Keratinocyte (primary cell): ENCODE measurements around the gene NBPF11. TPM values are rescaled to one million over a fixed set of nuclear protein-coding genes. Genes with fewer than 3 reads are reported as not detected.
"Not testable (repeated sequence)": the region's sequence is repeated elsewhere in the genome, so short reads cannot be mapped to it uniquely, and the experiment has no call there.

Source experiments
- DNase-seq: peaks from one replicate; pipeline ENCODE4 v3.0.0-alpha.2; 2011; ENCODE audit warnings: low read depth, missing footprints, low spot score
- FAIRE-seq: peaks from 2 replicates; lab custom pipeline; 2011; peaks lifted over from hg19 to GRCh38; lab: Jason Lieb, UNC
- H2AFZ ChIP-seq: 2 replicates; pipeline ENCODE4 v1.6.0; 2012; ENCODE audit warnings: low read length, control low read depth, inconsistent platforms; ENCODE audit not compliant: control insufficient read depth
- H3K27ac ChIP-seq: 2 replicates; pipeline ENCODE4 v1.5.1; 2011; ENCODE audit warnings: low read length; ENCODE audit not compliant: control insufficient read depth, insufficient read depth
- H3K27me3 ChIP-seq: 3 replicates; pipeline ENCODE4 v1.6.0; 2011; ENCODE audit warnings: low read length; ENCODE audit not compliant: control insufficient read depth, insufficient read depth; ENCODE audit errors: extremely low read depth
- H3K36me3 ChIP-seq, 2 experiments: 2 replicates in 1 of 2; 3 replicates in 1 of 2; pipeline ENCODE4 v1.5.1; 2011; ENCODE audit warnings: low read length in 2 of 2, mild to moderate bottlenecking in 1 of 2; ENCODE audit not compliant: control insufficient read depth in 2 of 2, insufficient read depth in 2 of 2; ENCODE audit errors: extremely low read depth in 1 of 2
- H3K4me1 ChIP-seq: 3 replicates; pipeline ENCODE4 v1.5.1; 2011; ENCODE audit warnings: low read length; ENCODE audit not compliant: control insufficient read depth, insufficient read depth; ENCODE audit errors: extremely low read depth
- H3K4me2 ChIP-seq: 3 replicates; pipeline ENCODE4 v1.6.0; 2011; ENCODE audit warnings: low read depth, low read length; ENCODE audit not compliant: control insufficient read depth, insufficient read depth; ENCODE audit errors: extremely low read depth
- H3K4me3 ChIP-seq, 3 experiments: fragments of 200-600 bp in 1 of 3; sonication (generic) in 1 of 3; 2 replicates in 2 of 3; 3 replicates in 1 of 3; pipeline ENCODE4 v1.5.1; 2011 to 2016; ENCODE audit warnings: low read length in 3 of 3, mild to moderate bottlenecking in 3 of 3, control low read depth in 2 of 3, inconsistent platforms in 1 of 3, low read depth in 1 of 3, mixed read lengths in 1 of 3, mixed run types in 1 of 3, moderate library complexity in 1 of 3; ENCODE audit not compliant: control insufficient read depth in 2 of 3, insufficient read depth in 2 of 3; ENCODE audit errors: extremely low read depth in 1 of 3
- H3K79me2 ChIP-seq: 2 replicates; pipeline ENCODE4 v1.6.0; 2012; ENCODE audit warnings: low read length; ENCODE audit not compliant: control insufficient read depth, insufficient read depth
- H3K9ac ChIP-seq: 3 replicates; pipeline ENCODE4 v1.6.0; 2011; ENCODE audit warnings: low read length; ENCODE audit not compliant: control insufficient read depth, insufficient read depth; ENCODE audit errors: extremely low read depth
- H3K9me1 ChIP-seq: 3 replicates; pipeline ENCODE4 v1.6.0; 2011; ENCODE audit warnings: low read length; ENCODE audit not compliant: control insufficient read depth, insufficient read depth; ENCODE audit errors: extremely low read depth
- H3K9me3 ChIP-seq: 2 replicates; pipeline ENCODE4 v1.5.1; 2012; ENCODE audit warnings: low read depth, low read length; ENCODE audit not compliant: control insufficient read depth
- H4K20me1 ChIP-seq: 3 replicates; pipeline ENCODE4 v1.6.0; 2011; ENCODE audit warnings: low read length; ENCODE audit not compliant: control insufficient read depth, insufficient read depth; ENCODE audit errors: extremely low read depth
- dilution Hi-C: fragments of 300-500 bp; cut with MboI; formaldehyde crosslinking; loops from one replicate; pipeline ENCODE4 v1.7.0; 2020; ENCODE audit warnings: low sequenced_read_pairs; ENCODE audit not compliant: extremely low pct_ligation_motif_present
- polyA plus RNA-seq, 5 experiments: library from polyadenylated mRNA; depleted of rRNA in 3 of 5; stranded (reverse) in 3 of 5; stranded (forward) in 1 of 5; unstranded in 1 of 5; fragments of >200 nt; gene quantifications; 1 replicate in 1 of 5; 2 replicates in 3 of 5; 3 replicates in 1 of 5; pipeline versions ENCODE4 v1.2.1 to v1.2.3, GENCODE V29; 2011 to 2012; ENCODE audit warnings: missing spikeins in 2 of 5, low read depth in 1 of 5, low replicate concordance in 1 of 5

NBPF11 gene
- polyA plus RNA-seq, 1 donor (not counting 4 experiments of a cell fraction or from before 2014, with no cell fraction given): 8.4 TPM

DNA sequence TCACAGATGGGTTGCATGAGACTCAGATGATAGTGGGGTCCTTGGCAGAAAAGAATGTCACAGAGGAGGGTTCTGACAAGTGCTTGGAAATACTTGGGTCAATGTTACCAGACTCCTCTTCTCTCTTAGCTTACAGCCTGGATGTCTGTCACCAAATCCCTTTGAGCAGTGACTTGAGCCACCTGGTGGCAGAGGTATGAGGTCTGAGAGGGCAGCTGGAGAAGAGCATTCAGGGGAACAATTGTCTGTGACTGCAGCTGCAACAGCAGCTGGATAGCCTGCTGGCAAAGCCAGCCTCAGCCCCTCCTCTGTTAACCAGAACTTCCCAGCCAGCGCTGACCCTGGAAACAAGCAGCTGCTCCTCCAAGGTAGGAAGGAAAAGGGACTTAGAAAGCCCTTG lies 65.9 kb downstream of the NBPF11 start:
- H3K27ac ChIP-seq, H3K4me3 ChIP-seq, dilution Hi-C loops, H2AFZ ChIP-seq, FAIRE-seq, H3K36me3 ChIP-seq, H3K4me1 ChIP-seq, H3K9ac ChIP-seq, H3K27me3 ChIP-seq, H3K9me1 ChIP-seq, H4K20me1 ChIP-seq, H3K9me3 ChIP-seq, H3K79me2 ChIP-seq, H3K4me2 ChIP-seq, DNase-seq: not testable (repeated sequence)

DNA sequence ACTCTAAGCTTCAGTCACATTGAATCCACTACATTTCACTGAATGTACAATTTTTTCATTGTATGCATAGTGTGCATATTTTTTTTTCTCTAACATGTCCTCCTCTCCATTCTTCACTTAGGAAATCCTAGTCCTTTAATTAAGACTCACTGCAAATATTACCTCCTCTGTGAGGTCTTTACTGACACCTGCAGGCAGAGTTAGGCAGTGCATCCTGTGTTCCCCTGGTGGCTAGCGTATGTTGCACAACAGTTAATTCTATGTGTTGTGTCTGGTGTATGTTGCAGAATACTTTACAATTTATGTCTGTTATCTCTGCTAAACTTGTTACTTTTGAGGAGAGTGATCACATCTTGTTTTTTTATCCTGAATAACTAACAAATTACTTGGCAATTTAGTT lies 70.9 kb downstream of the NBPF11 start:
- H3K4me1 ChIP-seq, H3K36me3 ChIP-seq, H3K79me2 ChIP-seq, H3K4me3 ChIP-seq, H3K9ac ChIP-seq, H4K20me1 ChIP-seq, H2AFZ ChIP-seq, DNase-seq, H3K4me2 ChIP-seq, H3K27me3 ChIP-seq, dilution Hi-C loops, FAIRE-seq, H3K27ac ChIP-seq, H3K9me3 ChIP-seq, H3K9me1 ChIP-seq: not testable (repeated sequence)

DNA sequence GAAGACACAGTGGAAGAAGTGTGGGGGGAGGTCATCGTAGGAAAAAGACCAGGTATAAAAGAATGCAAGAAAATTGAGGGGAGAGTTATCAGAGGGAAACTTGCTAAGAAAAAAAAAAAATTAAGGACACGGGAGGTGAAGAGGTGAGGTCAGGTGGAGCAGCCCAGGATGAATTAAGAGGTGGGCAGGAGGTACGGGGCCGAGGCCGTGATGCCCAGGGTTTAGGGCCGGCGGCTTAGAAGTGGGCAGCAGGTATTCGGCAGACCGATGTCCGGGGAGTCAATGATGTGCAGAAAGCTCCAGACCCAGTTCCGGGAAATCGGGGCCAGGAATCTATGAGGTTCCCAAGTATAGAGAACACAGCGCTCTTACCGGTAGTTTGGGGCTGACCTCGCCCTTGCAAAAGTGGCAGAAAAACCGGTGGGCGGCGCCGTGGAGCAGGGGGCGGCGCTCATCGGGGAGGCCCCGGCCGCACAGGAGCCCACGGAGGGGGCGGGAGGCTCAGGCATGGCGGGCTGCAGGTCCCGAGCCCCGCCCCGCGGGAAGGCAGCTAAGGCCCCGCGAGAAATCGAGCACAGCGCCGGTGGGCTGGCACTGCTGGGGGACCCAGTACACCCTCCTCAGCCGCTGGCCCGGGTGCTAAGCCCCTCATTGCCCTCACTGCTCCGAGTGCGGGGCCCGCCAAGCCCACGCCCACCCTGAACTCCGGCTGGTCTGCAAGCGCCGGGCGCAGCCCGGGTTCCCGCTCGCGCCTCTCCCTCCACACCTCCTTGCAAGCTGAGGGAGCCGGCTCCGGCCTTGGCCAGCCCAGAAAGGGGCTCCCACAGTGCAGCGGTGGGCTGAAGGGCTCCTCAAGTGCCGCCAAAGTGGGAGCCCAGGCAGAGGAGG lies 73.2 kb downstream of the NBPF11 start:
- H3K4me1 ChIP-seq, H3K9me3 ChIP-seq, H3K36me3 ChIP-seq, FAIRE-seq, H3K27ac ChIP-seq, H3K4me3 ChIP-seq, H3K9me1 ChIP-seq, H3K9ac ChIP-seq, H2AFZ ChIP-seq, H4K20me1 ChIP-seq, H3K4me2 ChIP-seq, DNase-seq, dilution Hi-C loops, H3K27me3 ChIP-seq, H3K79me2 ChIP-seq: not testable (repeated sequence)

DNA sequence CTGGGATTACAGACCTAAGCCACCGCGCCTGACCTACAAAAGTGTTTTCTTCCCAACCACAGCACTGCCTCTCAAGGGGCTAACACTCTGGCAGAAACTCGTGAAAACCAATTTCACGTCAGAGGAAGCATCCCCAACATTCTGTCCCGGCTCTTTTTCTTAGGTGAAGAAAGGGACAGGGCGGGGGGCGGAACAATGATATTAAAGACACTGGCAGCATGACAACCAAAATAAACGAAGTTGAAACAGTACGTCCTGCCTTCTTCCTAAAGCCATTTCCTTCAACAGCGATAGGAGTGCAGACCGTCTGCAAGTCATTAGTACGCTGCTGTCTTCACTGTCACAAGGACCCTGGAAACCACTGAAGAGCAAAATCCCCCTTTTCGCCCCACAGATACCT lies 74.0 kb downstream of the NBPF11 start:
- H3K27ac ChIP-seq, H3K9me1 ChIP-seq, H3K9ac ChIP-seq, H3K36me3 ChIP-seq, dilution Hi-C loops, H3K4me1 ChIP-seq, H3K4me2 ChIP-seq, H4K20me1 ChIP-seq, H3K4me3 ChIP-seq, H3K27me3 ChIP-seq, FAIRE-seq, DNase-seq, H3K9me3 ChIP-seq, H2AFZ ChIP-seq, H3K79me2 ChIP-seq: not testable (repeated sequence)

DNA sequence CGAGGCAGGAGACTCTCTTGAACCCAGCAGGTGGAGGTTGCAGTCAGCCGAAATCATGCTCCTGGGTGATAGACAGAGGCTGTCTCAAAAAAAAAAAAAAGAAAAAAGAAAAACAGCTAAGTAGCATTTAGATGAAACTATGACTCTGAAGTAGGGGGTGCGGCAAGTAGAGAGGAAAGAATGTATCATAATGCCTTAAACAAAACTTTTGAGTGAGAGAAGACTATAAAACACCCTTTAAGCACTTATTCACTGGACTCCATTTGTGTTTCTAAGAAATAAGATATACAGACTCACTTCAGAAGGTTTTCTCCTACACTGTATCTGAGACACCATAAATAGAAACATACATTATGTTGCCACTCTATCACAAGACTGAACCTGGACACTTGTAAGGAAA lies 74.6 kb downstream of the NBPF11 start:
- H3K27ac ChIP-seq, H3K9me3 ChIP-seq, H3K4me2 ChIP-seq, FAIRE-seq, H3K4me3 ChIP-seq, H3K9ac ChIP-seq, H2AFZ ChIP-seq, H4K20me1 ChIP-seq, dilution Hi-C loops, H3K9me1 ChIP-seq, H3K79me2 ChIP-seq, DNase-seq, H3K36me3 ChIP-seq, H3K4me1 ChIP-seq, H3K27me3 ChIP-seq: not testable (repeated sequence)
